ENCODE results near the gene ESRP2. TPM values are rescaled to one million over a fixed set of nuclear protein-coding genes. Genes with fewer than 3 reads are reported as not detected.

Gene ESRP2
- total and polyA plus RNA-seq, 2 donors (not counting 3 experiments of a cell fraction or from before 2014, with no cell fraction given) = 0.57 to 0.66 TPM

DNA sequence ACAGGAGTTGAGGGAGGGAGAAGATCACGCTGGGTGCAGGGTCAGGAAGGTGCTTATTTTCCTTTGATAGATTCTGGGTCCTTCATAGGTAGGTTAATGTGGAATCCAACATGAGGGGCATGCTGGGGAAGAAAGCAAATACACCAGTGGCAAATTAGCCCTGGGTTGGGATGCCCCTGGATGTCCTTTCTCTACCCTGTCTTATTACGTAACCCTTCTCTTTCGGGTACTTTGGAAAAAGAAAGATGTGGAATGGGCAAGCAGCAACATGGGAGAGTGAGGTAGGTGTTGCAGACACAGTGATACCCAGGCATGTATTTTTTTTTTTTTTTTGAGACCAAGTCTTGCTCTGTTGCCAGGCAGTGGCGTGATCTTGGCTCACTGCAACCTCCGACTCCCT, 37.5 kb upstream of the ESRP2 start:
- Histone ChIP-seq H3K36me3 (ENCODE audit: control insufficient read depth in 2 of 2, extremely low read depth in 1 of 2, insufficient read depth in 2 of 2, low read length in 2 of 2) (peaks cover 0 to 26% of the 10 kb centered on the region in 2 experiments), H3K79me2 (ENCODE audit: control insufficient read depth, insufficient read depth, low read length) (peaks cover 71% of the 10 kb centered on the region), H3K9me1 (replicated peaks; ENCODE audit: control insufficient read depth, extremely low read depth, insufficient read depth, low read length) (no peaks in the 10 kb centered on the region), H3K4me3 (replicated peaks in 1 of 3; ENCODE audit: insufficient read depth in 1 of 3, low read depth in 1 of 3, low read length in 3 of 3) (no peak overlapping the region), H4K20me1 (replicated peaks; ENCODE audit: control insufficient read depth, extremely low read depth, insufficient read depth, low read length) (no peaks in the 10 kb centered on the region), H3K27ac (ENCODE audit: insufficient read depth, low read depth, low read length) (no peak overlapping the region), H3K27me3 (ENCODE audit: control insufficient read depth in 2 of 2, insufficient read depth in 2 of 2, low read length in 2 of 2) (no peaks in the 10 kb centered on the region), H3K9me3 (replicated peaks; ENCODE audit: control insufficient read depth, insufficient read depth, low read length) (no peaks in the 10 kb centered on the region), H2AFZ (ENCODE audit: low read depth, low read length) (no peak overlapping the region), H3K4me1 (ENCODE audit: control insufficient read depth, extremely low read depth, insufficient read depth, low read length) (no peaks in the 10 kb centered on the region), H3K4me2 (ENCODE audit: insufficient read depth, low read length) (no peak overlapping the region), H3K9ac (replicated peaks; ENCODE audit: extremely low read depth, insufficient read depth, low read length) (no peak overlapping the region)
- DNase-seq (ENCODE audit: low read depth, low spot score) (no peak), FAIRE-seq (no peak)
- no TSS peak for BruUV-seq (replicated peaks)
- POLR2A ChIA-PET = no interaction called here
- intact Hi-C loops (cut with micrococcal nuclease) (no loop called here), dilution Hi-C loops (cut with MboI; ENCODE audit: extremely low pct_ligation_motif_present, low sequenced_read_pairs) (no loop called here)
- TF ChIP-seq JUN (IDR thresholded peaks at IDR 0.05; ENCODE audit: borderline replicate concordance, insufficient read depth, insufficient read length, low read depth) (no peak), POLR2AphosphoS5 (IDR thresholded peaks at IDR 0.05; ENCODE audit: insufficient read depth, low read depth, low read length) (no peak), MYC (IDR thresholded peaks at IDR 0.05; ENCODE audit: low read depth, low read length) (no peak), CTCF (IDR thresholded peaks at IDR 0.05; ENCODE audit: extremely low read depth in 1 of 2, insufficient read depth in 1 of 2, low read depth in 1 of 2, low read length in 2 of 2) (no peak)
- TF ChIP-seq, protein P1, sequence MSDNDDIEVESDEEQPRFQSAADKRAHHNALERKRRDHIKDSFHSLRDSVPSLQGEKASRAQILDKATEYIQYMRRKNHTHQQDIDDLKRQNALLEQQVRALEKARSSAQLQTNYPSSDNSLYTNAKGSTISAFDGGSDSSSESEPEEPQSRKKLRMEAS (IDR thresholded peaks at IDR 0.05; ENCODE audit: insufficient read depth, insufficient read length) = no peak
- CTCF ChIA-PET = interaction anchor here (1.3 to 4.0 kb wide), 2 partner anchors 11 to 14 kb away, joined by 5 to 27 read pairs; partner anchors contain the start of gene SLC7A6
